Measurements from ENCODE around the gene POM121L2.

The POM121L2 gene

DNA sequence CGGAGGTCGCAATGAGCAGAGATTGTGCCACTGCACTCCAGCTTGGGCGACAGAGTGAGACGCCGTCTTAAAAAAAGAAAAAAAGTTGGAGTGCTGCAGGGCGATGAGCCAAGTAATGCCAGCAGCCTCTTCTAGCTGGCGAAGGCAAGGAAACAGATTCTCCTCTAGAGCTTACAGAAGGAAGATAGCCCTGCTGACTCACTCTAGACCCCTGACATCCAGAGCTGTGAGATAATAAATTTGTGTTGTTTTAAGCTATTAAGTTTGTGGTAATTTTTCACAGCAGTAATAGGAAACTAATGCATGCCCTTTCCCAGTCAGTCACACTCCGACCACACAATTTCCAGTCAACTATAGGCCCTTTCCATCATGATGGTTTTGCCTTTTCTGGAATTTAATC is 48.2 kb downstream of the POM121L2 start:
- Histone ChIP-seq H3K27me3 (ENCODE audit: insufficient read depth, low read length, poor library complexity, severe bottlenecking) (no peaks in the 10 kb centered on the region), H3K9ac (ENCODE audit: low read depth, low read length, poor library complexity, severe bottlenecking) (no peak overlapping the region), H2AFZ (ENCODE audit: low read length) (no peak overlapping the region), H3K9me3 (ENCODE audit: insufficient read depth, low read depth, low read length) (no peaks in the 10 kb centered on the region; the same call in 1 of the 2 replicates), H3K4me2 (ENCODE audit: low read depth, low read length, poor library complexity, severe bottlenecking) (no peak overlapping the region), H4K20me1 (ENCODE audit: insufficient read depth, low read length, poor library complexity, severe bottlenecking) (no peaks in the 10 kb centered on the region), H3F3A (ENCODE audit: low read depth) (no peaks in the 10 kb centered on the region), H3K36me3 (ENCODE audit: insufficient read depth, low read length) (no peaks in the 10 kb centered on the region), H3K4me3 (ENCODE audit: low read length, poor library complexity, severe bottlenecking) (no peak overlapping the region), H3K9me2 (replicated peaks; ENCODE audit: low read depth, low read length) (no peaks in the 10 kb centered on the region), H3K4me1 (ENCODE audit: insufficient read depth, low read length, poor library complexity, severe bottlenecking) (no peaks in the 10 kb centered on the region), H3K79me2 (ENCODE audit: insufficient read depth, low read length) (no peaks in the 10 kb centered on the region)
- no peak for TF ChIP-seq EZH2phosphoT487 (IDR thresholded peaks at IDR 0.05; ENCODE audit: borderline replicate concordance)

DNA sequence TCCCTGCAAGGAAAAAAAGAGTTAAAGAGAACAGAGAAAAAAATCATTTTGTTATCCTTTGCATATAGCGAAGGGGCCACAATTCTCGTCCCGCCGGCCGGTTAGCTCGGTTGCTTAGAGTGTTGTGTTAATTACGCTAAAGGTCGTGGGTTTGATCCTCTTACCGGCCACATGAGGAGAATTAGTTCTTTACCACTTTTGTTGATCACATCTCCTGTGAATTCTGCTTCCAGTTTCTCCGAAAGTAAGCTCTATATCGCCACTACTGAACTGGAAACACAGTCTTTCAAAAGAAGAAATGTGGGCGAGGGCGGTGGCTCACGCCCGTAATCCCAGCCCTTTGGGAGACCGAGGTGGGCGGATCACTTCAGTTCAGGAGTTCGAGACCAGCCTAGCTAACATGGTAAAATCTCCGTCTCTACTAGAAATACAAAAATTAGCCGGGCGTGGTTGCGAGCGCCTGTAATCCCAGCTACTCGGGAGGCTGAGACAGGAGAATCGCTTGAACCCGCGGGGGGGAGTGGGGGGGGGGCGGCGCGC is 51.2 kb downstream of the POM121L2 start:
- H3K9me3 ChIP-seq (ENCODE audit: insufficient read depth, low read depth, low read length), result no peaks in the 10 kb centered on the region
- no peak overlapping the region for H3K9ac ChIP-seq (ENCODE audit: low read depth, low read length, poor library complexity, severe bottlenecking)
- no peak overlapping the region for H2AFZ ChIP-seq (ENCODE audit: low read length)
- no peaks in the 10 kb centered on the region for H3F3A ChIP-seq (ENCODE audit: low read depth)
- no peaks in the 10 kb centered on the region for H3K36me3 ChIP-seq (ENCODE audit: insufficient read depth, low read length)
- H3K4me1 ChIP-seq (ENCODE audit: insufficient read depth, low read length, poor library complexity, severe bottlenecking), result no peaks in the 10 kb centered on the region
- H3K79me2 ChIP-seq (ENCODE audit: insufficient read depth, low read length), result no peaks in the 10 kb centered on the region
- TF ChIP-seq, protein P1, sequence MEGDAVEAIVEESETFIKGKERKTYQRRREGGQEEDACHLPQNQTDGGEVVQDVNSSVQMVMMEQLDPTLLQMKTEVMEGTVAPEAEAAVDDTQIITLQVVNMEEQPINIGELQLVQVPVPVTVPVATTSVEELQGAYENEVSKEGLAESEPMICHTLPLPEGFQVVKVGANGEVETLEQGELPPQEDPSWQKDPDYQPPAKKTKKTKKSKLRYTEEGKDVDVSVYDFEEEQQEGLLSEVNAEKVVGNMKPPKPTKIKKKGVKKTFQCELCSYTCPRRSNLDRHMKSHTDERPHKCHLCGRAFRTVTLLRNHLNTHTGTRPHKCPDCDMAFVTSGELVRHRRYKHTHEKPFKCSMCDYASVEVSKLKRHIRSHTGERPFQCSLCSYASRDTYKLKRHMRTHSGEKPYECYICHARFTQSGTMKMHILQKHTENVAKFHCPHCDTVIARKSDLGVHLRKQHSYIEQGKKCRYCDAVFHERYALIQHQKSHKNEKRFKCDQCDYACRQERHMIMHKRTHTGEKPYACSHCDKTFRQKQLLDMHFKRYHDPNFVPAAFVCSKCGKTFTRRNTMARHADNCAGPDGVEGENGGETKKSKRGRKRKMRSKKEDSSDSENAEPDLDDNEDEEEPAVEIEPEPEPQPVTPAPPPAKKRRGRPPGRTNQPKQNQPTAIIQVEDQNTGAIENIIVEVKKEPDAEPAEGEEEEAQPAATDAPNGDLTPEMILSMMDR (conservative IDR thresholded peaks at IDR 0.05; ENCODE audit: low read length), result no peak
- TF ChIP-seq EZH2phosphoT487 (IDR thresholded peaks at IDR 0.05; ENCODE audit: borderline replicate concordance), result no peak
- H3K4me2 ChIP-seq (ENCODE audit: low read depth, low read length, poor library complexity, severe bottlenecking), result no peak overlapping the region
- H3K27me3 ChIP-seq (ENCODE audit: insufficient read depth, low read length, poor library complexity, severe bottlenecking), result no peaks in the 10 kb centered on the region
- no peaks in the 10 kb centered on the region for H4K20me1 ChIP-seq (ENCODE audit: insufficient read depth, low read length, poor library complexity, severe bottlenecking)
- no peaks in the 10 kb centered on the region for H3K9me2 ChIP-seq (replicated peaks; ENCODE audit: low read depth, low read length)
- H3K4me3 ChIP-seq (ENCODE audit: low read length, poor library complexity, severe bottlenecking), result no peak overlapping the region

DNA sequence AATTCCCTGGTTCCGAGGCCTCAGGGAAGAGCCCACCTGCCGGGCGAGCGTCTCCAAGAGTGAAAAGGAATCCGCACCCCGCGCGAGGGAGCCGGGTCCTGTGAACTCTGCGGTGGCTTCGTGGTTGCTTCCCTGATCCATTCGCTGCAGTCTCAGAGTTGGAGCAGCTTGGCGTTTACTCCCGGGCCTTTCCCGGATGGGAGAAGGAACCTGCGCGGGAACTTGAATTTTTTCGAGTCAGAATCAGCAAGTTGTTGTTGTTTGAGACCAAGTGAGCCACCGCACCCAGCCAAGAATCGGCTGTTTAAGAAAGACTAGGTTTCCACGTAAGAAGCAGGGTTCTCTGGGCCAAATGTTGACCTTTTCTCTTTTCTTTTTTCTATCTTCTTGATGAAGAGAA is 51.7 kb downstream of the POM121L2 start:
- no peaks in the 10 kb centered on the region for H3K27me3 ChIP-seq (ENCODE audit: insufficient read depth, low read length, poor library complexity, severe bottlenecking)
- no peaks in the 10 kb centered on the region for H3K9me3 ChIP-seq (ENCODE audit: insufficient read depth, low read depth, low read length)
- H3K9ac ChIP-seq (ENCODE audit: low read depth, low read length, poor library complexity, severe bottlenecking), result no peak overlapping the region
- no peak overlapping the region for H2AFZ ChIP-seq (ENCODE audit: low read length)
- no peak overlapping the region for H3K4me3 ChIP-seq (ENCODE audit: low read length, poor library complexity, severe bottlenecking)
- H3K9me2 ChIP-seq (replicated peaks; ENCODE audit: low read depth, low read length), result no peaks in the 10 kb centered on the region
- H3K4me2 ChIP-seq (ENCODE audit: low read depth, low read length, poor library complexity, severe bottlenecking), result no peak overlapping the region
- no peaks in the 10 kb centered on the region for H3F3A ChIP-seq (ENCODE audit: low read depth)
- no peaks in the 10 kb centered on the region for H4K20me1 ChIP-seq (ENCODE audit: insufficient read depth, low read length, poor library complexity, severe bottlenecking)
- TF ChIP-seq, protein P1 (conservative IDR thresholded peaks at IDR 0.05; ENCODE audit: low read length), result no peak
- no peak for TF ChIP-seq EZH2phosphoT487 (IDR thresholded peaks at IDR 0.05; ENCODE audit: borderline replicate concordance)
- H3K4me1 ChIP-seq (ENCODE audit: insufficient read depth, low read length, poor library complexity, severe bottlenecking), result no peaks in the 10 kb centered on the region
- H3K79me2 ChIP-seq (ENCODE audit: insufficient read depth, low read length), result no peaks in the 10 kb centered on the region
- H3K36me3 ChIP-seq (ENCODE audit: insufficient read depth, low read length), result no peaks in the 10 kb centered on the region
